ENCODE data around the gene SGTB. TPM values are rescaled to one million over a fixed set of nuclear protein-coding genes. Genes with fewer than 3 reads are reported as not detected.
"Not testable (repeated sequence)": the region's sequence is repeated elsewhere in the genome, so short reads cannot be mapped to it uniquely, and the experiment has no call there.

The SGTB gene
- total RNA-seq, 1 donor from 2014 or later, result 10.7 TPM

GRCh38 chr5:65734921-65735320, 13.0 kb upstream of the SGTB start:
- Mint-ChIP-seq H3K27me3 (no peaks in the 10 kb centered on the region), H3K4me1 (ENCODE audit: low read depth) (peaks cover 3% of the 10 kb centered on the region), H3K4me3 (ENCODE audit: low read depth) (no peak overlapping the region), H3K9me3 (ENCODE audit: low read depth) (peaks cover 3% of the 10 kb centered on the region), H3K36me3 (ENCODE audit: insufficient read depth) (peaks cover 5% of the 10 kb centered on the region), H3K27ac (no peak overlapping the region)
- no peak for DNase-seq (ENCODE audit: low spot score, unreplicated experiment)
- TF ChIP-seq CTCF (IDR thresholded peaks at IDR 0.05; ENCODE audit: unreplicated experiment), result no peak

GRCh38 chr5:65734196-65734775, 12.4 kb upstream of the SGTB start:
- not testable (repeated sequence) for H3K4me1 Mint-ChIP-seq (ENCODE audit: low read depth); DNase-seq (ENCODE audit: low spot score, unreplicated experiment); H3K27me3 Mint-ChIP-seq; H3K36me3 Mint-ChIP-seq (ENCODE audit: insufficient read depth); H3K9me3 Mint-ChIP-seq (ENCODE audit: low read depth); H3K27ac Mint-ChIP-seq; H3K4me3 Mint-ChIP-seq (ENCODE audit: low read depth)

- not testable (repeated sequence) for H3K27ac Mint-ChIP-seq; DNase-seq (ENCODE audit: low spot score, unreplicated experiment); H3K4me3 Mint-ChIP-seq (ENCODE audit: low read depth)
These were observed 10.1 kb upstream of the SGTB start for GRCh38 chr5:65732046-65732445.

GRCh38 chr5:65730910-65731309, 9.0 kb upstream of the SGTB start:
- DNase-seq (ENCODE audit: low spot score, unreplicated experiment), result no peak
- no peaks in the 10 kb centered on the region for H3K9me3 Mint-ChIP-seq (ENCODE audit: low read depth)
- H3K27ac Mint-ChIP-seq, result no peak overlapping the region
- no peak for TF ChIP-seq CTCF (IDR thresholded peaks at IDR 0.05; ENCODE audit: unreplicated experiment)
- H3K36me3 Mint-ChIP-seq (ENCODE audit: insufficient read depth), result peaks cover 6% of the 10 kb centered on the region
- H3K27me3 Mint-ChIP-seq, result no peaks in the 10 kb centered on the region
- peaks cover 3% of the 10 kb centered on the region for H3K4me1 Mint-ChIP-seq (ENCODE audit: low read depth)
- H3K4me3 Mint-ChIP-seq (ENCODE audit: low read depth), result no peak overlapping the region

More at GRCh38 chr5:65732046-65732445, 10.1 kb upstream of the SGTB start:
- H3K4me1 Mint-ChIP-seq (ENCODE audit: low read depth); H3K27me3 Mint-ChIP-seq; H3K9me3 Mint-ChIP-seq (ENCODE audit: low read depth); H3K36me3 Mint-ChIP-seq (ENCODE audit: insufficient read depth): not testable (repeated sequence)

- H3K27me3 Mint-ChIP-seq, result no peaks in the 10 kb centered on the region
- no peak overlapping the region for H3K27ac Mint-ChIP-seq
- H3K4me3 Mint-ChIP-seq (ENCODE audit: low read depth), result no peak overlapping the region
- no peaks in the 10 kb centered on the region for H3K9me3 Mint-ChIP-seq (ENCODE audit: low read depth)
- peaks cover 4% of the 10 kb centered on the region for H3K4me1 Mint-ChIP-seq (ENCODE audit: low read depth)
- TF ChIP-seq CTCF (IDR thresholded peaks at IDR 0.05; ENCODE audit: unreplicated experiment), result no peak
- H3K36me3 Mint-ChIP-seq (ENCODE audit: insufficient read depth), result peaks cover 7% of the 10 kb centered on the region
- DNase-seq (ENCODE audit: low spot score, unreplicated experiment), result no peak
These were observed 6.3 kb upstream of the SGTB start for GRCh38 chr5:65728218-65728617.

- H3K9me3 Mint-ChIP-seq (ENCODE audit: low read depth), result no peaks in the 10 kb centered on the region
- H3K4me1 Mint-ChIP-seq (ENCODE audit: low read depth), result peaks cover 6% of the 10 kb centered on the region
- DNase-seq (ENCODE audit: low spot score, unreplicated experiment), result no peak
- no peaks in the 10 kb centered on the region for H3K27me3 Mint-ChIP-seq
- H3K36me3 Mint-ChIP-seq (ENCODE audit: insufficient read depth), result peaks cover 7% of the 10 kb centered on the region
- H3K4me3 Mint-ChIP-seq (ENCODE audit: low read depth), result no peak overlapping the region
- H3K27ac Mint-ChIP-seq, result no peak overlapping the region
- no peak for TF ChIP-seq CTCF (IDR thresholded peaks at IDR 0.05; ENCODE audit: unreplicated experiment)
These were observed 5.7 kb upstream of the SGTB start for GRCh38 chr5:65727491-65728156.
